Measurements from ENCODE around the gene PCSK2. TPM values are rescaled to one million over a fixed set of nuclear protein-coding genes. Genes with fewer than 3 reads are reported as not detected.

Gene PCSK2
- total RNA-seq, 1 donor from 2014 or later, result 0.74 TPM

DNA sequence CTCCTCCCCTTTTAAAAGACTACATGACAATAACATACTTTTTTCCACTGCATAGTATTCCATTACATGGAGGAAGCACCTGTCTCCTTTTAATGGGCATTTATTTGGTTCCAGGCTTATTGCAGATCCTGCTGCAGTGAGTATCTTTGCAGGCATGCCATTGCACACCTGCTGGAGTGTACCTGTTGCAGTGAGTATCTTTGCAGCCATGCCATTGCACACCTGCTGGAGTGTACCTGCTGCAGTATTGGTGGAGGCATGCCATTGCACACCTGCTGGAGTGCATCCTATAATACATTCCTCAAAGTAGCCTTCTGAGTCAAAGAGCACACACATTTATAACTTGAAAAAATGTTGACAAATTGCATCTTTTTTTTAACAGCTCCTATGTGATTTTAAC, 302.7 kb downstream of the PCSK2 start:
- Histone ChIP-seq H3K9me3 (replicated peaks) (no peaks in the 10 kb centered on the region), H3K4me1 (peaks cover 14% of the 10 kb centered on the region), H3K27me3 (ENCODE audit: low read depth) (no peaks in the 10 kb centered on the region), H3K4me3 (no peak overlapping the region), H3K27ac (replicated peaks) (no peak overlapping the region), H3K36me3 (no peaks in the 10 kb centered on the region)
- intact Hi-C loops (cut with micrococcal nuclease), result no loop called here
- no peak for DNase-seq
- TF ChIP-seq, protein P1, sequence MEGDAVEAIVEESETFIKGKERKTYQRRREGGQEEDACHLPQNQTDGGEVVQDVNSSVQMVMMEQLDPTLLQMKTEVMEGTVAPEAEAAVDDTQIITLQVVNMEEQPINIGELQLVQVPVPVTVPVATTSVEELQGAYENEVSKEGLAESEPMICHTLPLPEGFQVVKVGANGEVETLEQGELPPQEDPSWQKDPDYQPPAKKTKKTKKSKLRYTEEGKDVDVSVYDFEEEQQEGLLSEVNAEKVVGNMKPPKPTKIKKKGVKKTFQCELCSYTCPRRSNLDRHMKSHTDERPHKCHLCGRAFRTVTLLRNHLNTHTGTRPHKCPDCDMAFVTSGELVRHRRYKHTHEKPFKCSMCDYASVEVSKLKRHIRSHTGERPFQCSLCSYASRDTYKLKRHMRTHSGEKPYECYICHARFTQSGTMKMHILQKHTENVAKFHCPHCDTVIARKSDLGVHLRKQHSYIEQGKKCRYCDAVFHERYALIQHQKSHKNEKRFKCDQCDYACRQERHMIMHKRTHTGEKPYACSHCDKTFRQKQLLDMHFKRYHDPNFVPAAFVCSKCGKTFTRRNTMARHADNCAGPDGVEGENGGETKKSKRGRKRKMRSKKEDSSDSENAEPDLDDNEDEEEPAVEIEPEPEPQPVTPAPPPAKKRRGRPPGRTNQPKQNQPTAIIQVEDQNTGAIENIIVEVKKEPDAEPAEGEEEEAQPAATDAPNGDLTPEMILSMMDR (IDR thresholded peaks at IDR 0.05; ENCODE audit: borderline replicate concordance), result no peak

DNA sequence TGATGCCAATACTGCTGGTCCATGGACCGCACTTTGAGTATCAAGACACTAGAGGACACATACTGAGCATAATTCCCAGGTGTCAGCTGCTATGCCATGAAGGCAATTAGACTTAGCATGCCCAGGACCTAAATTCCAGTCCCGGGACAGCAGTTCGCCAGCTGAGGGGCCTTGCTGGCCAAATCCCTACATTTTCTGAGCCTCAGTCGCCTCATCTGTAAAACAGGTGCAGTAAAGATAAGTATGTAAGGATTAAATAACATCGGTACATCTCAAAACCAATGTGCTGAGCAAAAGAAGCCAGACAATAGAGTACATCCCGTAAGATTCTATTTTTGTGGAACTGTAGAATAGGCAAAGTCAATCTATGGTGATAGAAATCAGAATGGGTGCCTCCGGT, 303.3 kb downstream of the PCSK2 start:
- H3K36me3 ChIP-seq, result no peaks in the 10 kb centered on the region
- TF ChIP-seq, protein P1 (IDR thresholded peaks at IDR 0.05; ENCODE audit: borderline replicate concordance), result no peak
- no peak for DNase-seq
- H3K4me1 ChIP-seq, result peaks cover 14% of the 10 kb centered on the region
- no peaks in the 10 kb centered on the region for H3K9me3 ChIP-seq (replicated peaks)
- no peaks in the 10 kb centered on the region for H3K27me3 ChIP-seq (ENCODE audit: low read depth)
- H3K27ac ChIP-seq (replicated peaks), result no peak overlapping the region
- H3K4me3 ChIP-seq, result peak overlapping the region; percentile 69
- intact Hi-C loops (cut with micrococcal nuclease), result loop anchor here (10.0 kb wide), 2 partner anchors 85 to 365 kb away; no protein-coding TSS in a partner anchor

DNA sequence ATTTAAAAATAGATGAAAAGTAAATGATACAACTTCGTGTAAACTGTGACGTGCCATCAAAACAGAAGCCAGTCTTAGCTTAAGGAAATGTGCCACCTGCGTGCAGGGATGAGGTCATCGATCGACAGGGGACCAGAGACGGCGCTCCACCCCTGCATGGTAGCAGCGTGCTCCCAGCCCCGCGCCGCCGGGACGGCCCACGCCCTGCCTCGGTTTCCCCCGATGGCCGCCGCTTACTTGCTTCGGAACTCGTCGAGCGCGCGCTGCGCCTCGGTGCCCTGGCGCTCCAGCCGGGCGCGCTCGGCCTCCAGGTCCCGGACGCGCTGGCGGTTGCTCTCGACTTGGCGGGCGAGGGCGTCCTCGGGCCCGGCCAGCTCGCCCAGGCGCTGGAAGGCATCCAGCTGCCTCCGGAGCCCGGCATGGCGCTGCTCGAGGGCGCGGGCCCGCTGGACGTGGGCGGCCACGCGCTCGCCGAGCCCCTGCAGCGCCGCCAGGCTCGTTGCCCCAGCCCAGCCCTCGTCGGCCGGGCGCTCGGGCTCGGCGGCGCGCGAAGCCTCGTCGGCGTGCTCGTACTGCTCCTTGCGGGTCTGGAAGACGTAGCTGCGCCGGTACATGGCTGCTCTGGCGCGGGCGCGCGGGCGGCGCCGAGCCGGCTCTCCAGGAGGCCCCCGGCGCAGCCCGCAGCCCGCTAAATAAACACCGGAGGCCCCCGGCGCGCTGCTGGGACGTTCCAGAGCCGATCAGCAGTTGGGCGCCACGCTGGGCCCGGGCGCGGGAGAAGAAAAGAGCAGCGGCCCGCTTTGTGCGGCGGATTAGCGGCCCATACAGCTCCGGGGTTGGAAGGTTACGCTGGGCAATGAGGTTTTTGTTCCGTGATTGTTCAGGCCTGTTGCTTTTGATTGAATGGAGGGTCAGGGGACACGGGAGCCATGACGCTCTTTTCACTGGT, 304.1 kb downstream of the PCSK2 start, which contains the start of gene BFSP1:
Gene BFSP1, minus strand, starts transcription at position 664 of the 949 bp plus-strand sequence. Its CDS starts 50 bp downstream, at position 614.
- peak within 1 kb of the TSS; percentile 69 for H3K4me3 ChIP-seq
- TF ChIP-seq, protein P1 (IDR thresholded peaks at IDR 0.05; ENCODE audit: borderline replicate concordance), result no peak
- H3K9me3 ChIP-seq (replicated peaks), result no peaks in the 10 kb centered on the region
- DNase-seq, result peak; percentile 47
- no peaks in the 10 kb centered on the region for H3K27me3 ChIP-seq (ENCODE audit: low read depth)
- no peaks in the 10 kb centered on the region for H3K36me3 ChIP-seq
- H3K4me1 ChIP-seq, result peaks cover 14% of the 10 kb centered on the region
- H3K27ac ChIP-seq (replicated peaks), result peak within 1 kb of the TSS; percentile 75
- intact Hi-C loops (cut with micrococcal nuclease), result loop anchor here (10.0 kb wide), 2 partner anchors 84 to 364 kb away; no protein-coding TSS in a partner anchor

DNA sequence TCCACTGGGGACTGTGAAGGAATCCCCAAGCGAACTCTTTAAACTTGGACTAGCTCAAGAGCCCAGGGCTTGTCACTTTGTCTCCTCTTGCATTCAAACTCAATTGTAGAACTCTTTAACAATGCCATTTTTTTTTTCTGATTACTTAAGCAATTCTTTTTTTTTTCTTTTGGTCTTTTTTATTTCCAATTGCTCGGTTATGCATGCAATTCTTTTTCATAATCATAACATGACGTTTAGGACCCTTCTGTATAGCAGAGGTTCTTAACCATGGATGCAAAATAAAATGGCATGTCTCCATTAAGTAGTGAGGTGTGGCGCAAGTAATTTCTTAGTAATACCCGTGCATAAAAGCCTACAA, 304.8 kb downstream of the PCSK2 start:
- intact Hi-C loops (cut with micrococcal nuclease), result loop anchor here (10.0 kb wide), 2 partner anchors 83 to 363 kb away; no protein-coding TSS in a partner anchor
- TF ChIP-seq, protein P1 (IDR thresholded peaks at IDR 0.05; ENCODE audit: borderline replicate concordance), result no peak
- Histone ChIP-seq H3K4me3 (peak overlapping the region; percentile 69), H3K36me3 (no peaks in the 10 kb centered on the region), H3K27ac (replicated peaks) (peak overlapping the region; percentile 75), H3K9me3 (replicated peaks) (no peaks in the 10 kb centered on the region), H3K4me1 (peaks cover 14% of the 10 kb centered on the region), H3K27me3 (ENCODE audit: low read depth) (no peaks in the 10 kb centered on the region)
- no peak for DNase-seq

DNA sequence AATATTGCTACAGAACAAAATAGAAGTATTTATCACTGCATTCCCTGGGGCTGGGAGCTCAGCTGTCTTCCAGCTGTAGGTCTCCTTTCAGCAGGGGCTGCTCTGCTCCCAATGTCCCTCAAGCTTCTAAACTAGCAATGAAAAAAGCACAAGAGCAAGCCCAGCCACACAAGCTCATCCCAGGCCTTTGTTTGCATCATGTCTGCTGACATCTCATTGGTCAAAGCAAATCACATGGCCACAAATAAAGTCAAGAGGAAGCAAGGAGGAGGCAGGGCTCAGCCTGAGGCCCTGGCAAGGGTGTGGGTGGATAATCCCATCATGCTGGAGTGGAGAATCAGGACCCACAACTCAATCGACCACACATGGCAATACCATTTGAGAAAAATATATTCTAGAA, 306.6 kb downstream of the PCSK2 start:
- DNase-seq, result no peak
- no peak overlapping the region for H3K4me3 ChIP-seq
- H3K27me3 ChIP-seq (ENCODE audit: low read depth), result no peaks in the 10 kb centered on the region
- TF ChIP-seq, protein P1 (IDR thresholded peaks at IDR 0.05; ENCODE audit: borderline replicate concordance), result no peak
- H3K4me1 ChIP-seq, result peaks cover 14% of the 10 kb centered on the region
- no peaks in the 10 kb centered on the region for H3K9me3 ChIP-seq (replicated peaks)
- intact Hi-C loops (cut with micrococcal nuclease), result loop anchor here (10.0 kb wide), 2 partner anchors 81 to 361 kb away; no protein-coding TSS in a partner anchor
- H3K36me3 ChIP-seq, result no peaks in the 10 kb centered on the region
- H3K27ac ChIP-seq (replicated peaks), result no peak overlapping the region
